Panc1 (cell line): Measurements from ENCODE around the gene MYH4.

Experiments used
- TCF7L2 ChIP-seq: IDR thresholded peaks from 2 replicates; pipeline ENCODE4 v1.6.1; 2011; ENCODE audit warnings: mild to moderate bottlenecking, low read depth, low read length, inconsistent platforms
- TF ChIP-seq, protein P1 (sequence below): fragments of 450-650 bp; IDR thresholded peaks from 2 replicates; pipeline ENCODE4 v1.5.1; 2017; ENCODE audit warnings: mild to moderate bottlenecking

DNA sequence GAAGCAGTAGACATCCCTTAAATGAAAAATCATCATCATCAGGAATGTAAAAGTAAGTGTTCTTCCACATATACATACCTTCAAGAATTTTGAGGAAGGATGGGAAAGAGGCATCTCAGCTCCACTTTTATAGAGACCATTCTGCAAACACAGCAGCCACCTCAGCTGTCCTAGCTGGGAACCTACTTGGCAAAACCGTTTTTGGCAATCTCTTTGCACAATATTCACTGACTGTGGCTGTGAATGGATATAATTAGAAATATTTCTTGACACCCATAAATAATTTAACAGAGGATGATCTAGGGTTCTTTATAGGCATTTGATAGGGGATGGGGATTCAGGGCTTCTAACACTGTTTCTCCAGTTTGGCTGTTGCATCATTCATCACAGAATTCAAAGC is at the start of gene MYH4:
- TF ChIP-seq, protein P1, sequence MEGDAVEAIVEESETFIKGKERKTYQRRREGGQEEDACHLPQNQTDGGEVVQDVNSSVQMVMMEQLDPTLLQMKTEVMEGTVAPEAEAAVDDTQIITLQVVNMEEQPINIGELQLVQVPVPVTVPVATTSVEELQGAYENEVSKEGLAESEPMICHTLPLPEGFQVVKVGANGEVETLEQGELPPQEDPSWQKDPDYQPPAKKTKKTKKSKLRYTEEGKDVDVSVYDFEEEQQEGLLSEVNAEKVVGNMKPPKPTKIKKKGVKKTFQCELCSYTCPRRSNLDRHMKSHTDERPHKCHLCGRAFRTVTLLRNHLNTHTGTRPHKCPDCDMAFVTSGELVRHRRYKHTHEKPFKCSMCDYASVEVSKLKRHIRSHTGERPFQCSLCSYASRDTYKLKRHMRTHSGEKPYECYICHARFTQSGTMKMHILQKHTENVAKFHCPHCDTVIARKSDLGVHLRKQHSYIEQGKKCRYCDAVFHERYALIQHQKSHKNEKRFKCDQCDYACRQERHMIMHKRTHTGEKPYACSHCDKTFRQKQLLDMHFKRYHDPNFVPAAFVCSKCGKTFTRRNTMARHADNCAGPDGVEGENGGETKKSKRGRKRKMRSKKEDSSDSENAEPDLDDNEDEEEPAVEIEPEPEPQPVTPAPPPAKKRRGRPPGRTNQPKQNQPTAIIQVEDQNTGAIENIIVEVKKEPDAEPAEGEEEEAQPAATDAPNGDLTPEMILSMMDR, result no peak
- TF ChIP-seq TCF7L2, result no peak
